ENCODE data around the gene KCNIP1. TPM values are rescaled to one million over a fixed set of nuclear protein-coding genes. Genes with fewer than 3 reads are reported as not detected.
"Not testable (repeated sequence)": the region's sequence is repeated elsewhere in the genome, so short reads cannot be mapped to it uniquely, and the experiment has no call there.

The KCNIP1 gene
- total RNA-seq, 2 experiments from 2014 or later: not detected

- Mint-ChIP-seq H3K27ac (no peak overlapping the region), H3K27me3 (peaks cover 14% of the 10 kb centered on the region), H3K4me1 (no peaks in the 10 kb centered on the region), H3K9me3 (no peaks in the 10 kb centered on the region), H3K36me3 (ENCODE audit: low read depth) (no peaks in the 10 kb centered on the region), H3K4me3 (no peak overlapping the region)
- ChIA-PET POLR2A (no interaction called here), CTCF (interaction anchor here (0.7 kb wide), 1 partner anchor 16 kb away, joined by 3 read pairs; no protein-coding TSS in a partner anchor)
- no peak for DNase-seq
These were observed 34.3 kb downstream of the KCNIP1 start for GRCh38 chr5:170538096-170538465.

GRCh38 chr5:170538696-170539586, 35.1 kb downstream of the KCNIP1 start:
- peaks cover 16% of the 10 kb centered on the region for H3K27me3 Mint-ChIP-seq
- no peaks in the 10 kb centered on the region for H3K9me3 Mint-ChIP-seq
- H3K4me1 Mint-ChIP-seq: no peaks in the 10 kb centered on the region
- no peaks in the 10 kb centered on the region for H3K36me3 Mint-ChIP-seq (ENCODE audit: low read depth)
- H3K27ac Mint-ChIP-seq: no peak overlapping the region
- CTCF ChIA-PET: no interaction called here
- POLR2A ChIA-PET: no interaction called here
- H3K4me3 Mint-ChIP-seq: no peak overlapping the region
- no peak for DNase-seq

- CTCF ChIA-PET: no interaction called here
- Mint-ChIP-seq H3K36me3 (ENCODE audit: low read depth) (no peaks in the 10 kb centered on the region), H3K4me1 (no peaks in the 10 kb centered on the region), H3K27me3 (peaks cover 19% of the 10 kb centered on the region), H3K9me3 (peaks cover 3% of the 10 kb centered on the region), H3K27ac (no peak overlapping the region), H3K4me3 (no peak overlapping the region)
- DNase-seq: no peak
- POLR2A ChIA-PET: no interaction called here
These were observed 36.5 kb downstream of the KCNIP1 start for GRCh38 chr5:170540271-170540670.

GRCh38 chr5:170541146-170541769, 37.4 kb downstream of the KCNIP1 start:
- no peak overlapping the region for H3K27ac Mint-ChIP-seq
- no peaks in the 10 kb centered on the region for H3K36me3 Mint-ChIP-seq (ENCODE audit: low read depth)
- no peak for DNase-seq
- peaks cover 8% of the 10 kb centered on the region for H3K9me3 Mint-ChIP-seq
- H3K4me3 Mint-ChIP-seq: no peak overlapping the region
- H3K4me1 Mint-ChIP-seq: no peaks in the 10 kb centered on the region
- ChIA-PET POLR2A (no interaction called here), CTCF (no interaction called here)
- H3K27me3 Mint-ChIP-seq: peaks cover 22% of the 10 kb centered on the region

- Mint-ChIP-seq H3K4me3 (no peak overlapping the region), H3K27ac (no peak overlapping the region), H3K9me3 (peaks cover 8% of the 10 kb centered on the region), H3K36me3 (ENCODE audit: low read depth) (no peaks in the 10 kb centered on the region), H3K27me3 (peaks cover 30% of the 10 kb centered on the region), H3K4me1 (no peaks in the 10 kb centered on the region)
- ChIA-PET POLR2A (no interaction called here), CTCF (no interaction called here)
- DNase-seq: no peak
These were observed 39.0 kb downstream of the KCNIP1 start for GRCh38 chr5:170542691-170543293.

- Mint-ChIP-seq H3K36me3 (ENCODE audit: low read depth) (no peaks in the 10 kb centered on the region), H3K9me3 (peaks cover 8% of the 10 kb centered on the region), H3K4me1 (no peaks in the 10 kb centered on the region), H3K27ac (no peak overlapping the region), H3K4me3 (no peak overlapping the region), H3K27me3 (peaks cover 28% of the 10 kb centered on the region)
- ChIA-PET CTCF (interaction anchor here (1.0 kb wide), 1 partner anchor 13 kb away, joined by 3 read pairs; no protein-coding TSS in a partner anchor), POLR2A (no interaction called here)
- no peak for DNase-seq
These were observed 41.5 kb downstream of the KCNIP1 start for GRCh38 chr5:170545313-170545712.

- CTCF ChIA-PET: interaction anchor here (1.0 kb wide), 1 partner anchor 12 kb away, joined by 3 read pairs; no protein-coding TSS in a partner anchor
- no peak overlapping the region for H3K27ac Mint-ChIP-seq
These were observed 42.0 kb downstream of the KCNIP1 start for GRCh38 chr5:170545811-170546210.

GRCh38 chr5:170546282-170546681, 42.5 kb downstream of the KCNIP1 start:
- H3K4me1 Mint-ChIP-seq: no peaks in the 10 kb centered on the region
- H3K9me3 Mint-ChIP-seq: peaks cover 8% of the 10 kb centered on the region
- H3K27ac Mint-ChIP-seq: no peak overlapping the region
- H3K27me3 Mint-ChIP-seq: peaks cover 28% of the 10 kb centered on the region
- no peaks in the 10 kb centered on the region for H3K36me3 Mint-ChIP-seq (ENCODE audit: low read depth)
- DNase-seq: no peak
- POLR2A ChIA-PET: no interaction called here
- no peak overlapping the region for H3K4me3 Mint-ChIP-seq
- CTCF ChIA-PET: interaction anchor here (1.0 kb wide), 1 partner anchor 12 kb away, joined by 3 read pairs; no protein-coding TSS in a partner anchor

More at GRCh38 chr5:170545811-170546210, 42.0 kb downstream of the KCNIP1 start:
- POLR2A ChIA-PET: no interaction called here
- Mint-ChIP-seq H3K4me1 (no peaks in the 10 kb centered on the region), H3K36me3 (ENCODE audit: low read depth) (no peaks in the 10 kb centered on the region), H3K27me3 (peaks cover 28% of the 10 kb centered on the region), H3K9me3 (peaks cover 8% of the 10 kb centered on the region), H3K4me3 (no peak overlapping the region)
- DNase-seq: no peak

GRCh38 chr5:170550382-170550781, 46.6 kb downstream of the KCNIP1 start:
- H3K9me3 Mint-ChIP-seq; H3K4me1 Mint-ChIP-seq; DNase-seq; H3K4me3 Mint-ChIP-seq; H3K27ac Mint-ChIP-seq; POLR2A ChIA-PET; H3K36me3 Mint-ChIP-seq (ENCODE audit: low read depth): not testable (repeated sequence)
- peaks cover 19% of the 10 kb centered on the region for H3K27me3 Mint-ChIP-seq
- CTCF ChIA-PET: interaction anchor here (1.2 kb wide), 1 partner anchor 11 kb away, joined by 3 read pairs; no protein-coding TSS in a partner anchor

GRCh38 chr5:170551076-170551475, 47.3 kb downstream of the KCNIP1 start:
- no peaks in the 10 kb centered on the region for H3K9me3 Mint-ChIP-seq
- DNase-seq: no peak
- H3K36me3 Mint-ChIP-seq (ENCODE audit: low read depth): no peaks in the 10 kb centered on the region
- peaks cover 16% of the 10 kb centered on the region for H3K27me3 Mint-ChIP-seq
- H3K27ac Mint-ChIP-seq: no peak overlapping the region
- no peak overlapping the region for H3K4me3 Mint-ChIP-seq
- POLR2A ChIA-PET: no interaction called here
- CTCF ChIA-PET: interaction anchor here (1.2 kb wide), 1 partner anchor 10 kb away, joined by 3 read pairs; no protein-coding TSS in a partner anchor
- no peaks in the 10 kb centered on the region for H3K4me1 Mint-ChIP-seq

GRCh38 chr5:170551622-170552021, 47.8 kb downstream of the KCNIP1 start:
- Mint-ChIP-seq H3K4me1 (no peaks in the 10 kb centered on the region), H3K9me3 (no peaks in the 10 kb centered on the region), H3K4me3 (no peak overlapping the region), H3K27me3 (peaks cover 13% of the 10 kb centered on the region), H3K36me3 (ENCODE audit: low read depth) (no peaks in the 10 kb centered on the region), H3K27ac (no peak overlapping the region)
- no peak for DNase-seq
- ChIA-PET CTCF (interaction anchor here (1.2 kb wide), 1 partner anchor 10 kb away, joined by 3 read pairs; no protein-coding TSS in a partner anchor), POLR2A (no interaction called here)

GRCh38 chr5:170552621-170553115, 48.8 kb downstream of the KCNIP1 start:
- CTCF ChIA-PET: no interaction called here

GRCh38 chr5:170553218-170553617, 49.4 kb downstream of the KCNIP1 start:
- Mint-ChIP-seq H3K36me3 (ENCODE audit: low read depth) (no peaks in the 10 kb centered on the region), H3K4me3 (no peak overlapping the region), H3K27ac (no peak overlapping the region), H3K4me1 (no peaks in the 10 kb centered on the region), H3K27me3 (peaks cover 9% of the 10 kb centered on the region), H3K9me3 (no peaks in the 10 kb centered on the region)
- POLR2A ChIA-PET: interaction anchor here (0.6 kb wide), 1 partner anchor 10 kb away, joined by 8 read pairs; no protein-coding TSS in a partner anchor
- CTCF ChIA-PET: interaction anchor here (0.6 kb wide), 1 partner anchor 15 kb away, joined by 3 read pairs; no protein-coding TSS in a partner anchor
- DNase-seq: no peak

More at GRCh38 chr5:170552621-170553115, 48.8 kb downstream of the KCNIP1 start:
- Mint-ChIP-seq H3K4me3 (no peak overlapping the region), H3K27ac (no peak overlapping the region), H3K36me3 (ENCODE audit: low read depth) (no peaks in the 10 kb centered on the region), H3K9me3 (no peaks in the 10 kb centered on the region), H3K4me1 (no peaks in the 10 kb centered on the region), H3K27me3 (peaks cover 11% of the 10 kb centered on the region)
- DNase-seq: no peak
- POLR2A ChIA-PET: no interaction called here

Data from activated CD4-positive, alpha-beta T cell treated with anti-CD3 and anti-CD28 coated beads, Interleukin-2, amount 10 ng/mL, durations not matched to agents 7 days and 5 days (primary cell).